GM12874 (cell line): ENCODE results near the gene COQ8B.

Experiments used
- TF ChIP-seq, protein P1 (sequence below): IDR thresholded peaks from 2 replicates; pipeline ENCODE4 v1.5.1; 2011; ENCODE audit warnings: low read depth, mild to moderate bottlenecking, control low read depth, low read length, moderate library complexity; ENCODE audit not compliant: insufficient read depth

Gene COQ8B

DNA sequence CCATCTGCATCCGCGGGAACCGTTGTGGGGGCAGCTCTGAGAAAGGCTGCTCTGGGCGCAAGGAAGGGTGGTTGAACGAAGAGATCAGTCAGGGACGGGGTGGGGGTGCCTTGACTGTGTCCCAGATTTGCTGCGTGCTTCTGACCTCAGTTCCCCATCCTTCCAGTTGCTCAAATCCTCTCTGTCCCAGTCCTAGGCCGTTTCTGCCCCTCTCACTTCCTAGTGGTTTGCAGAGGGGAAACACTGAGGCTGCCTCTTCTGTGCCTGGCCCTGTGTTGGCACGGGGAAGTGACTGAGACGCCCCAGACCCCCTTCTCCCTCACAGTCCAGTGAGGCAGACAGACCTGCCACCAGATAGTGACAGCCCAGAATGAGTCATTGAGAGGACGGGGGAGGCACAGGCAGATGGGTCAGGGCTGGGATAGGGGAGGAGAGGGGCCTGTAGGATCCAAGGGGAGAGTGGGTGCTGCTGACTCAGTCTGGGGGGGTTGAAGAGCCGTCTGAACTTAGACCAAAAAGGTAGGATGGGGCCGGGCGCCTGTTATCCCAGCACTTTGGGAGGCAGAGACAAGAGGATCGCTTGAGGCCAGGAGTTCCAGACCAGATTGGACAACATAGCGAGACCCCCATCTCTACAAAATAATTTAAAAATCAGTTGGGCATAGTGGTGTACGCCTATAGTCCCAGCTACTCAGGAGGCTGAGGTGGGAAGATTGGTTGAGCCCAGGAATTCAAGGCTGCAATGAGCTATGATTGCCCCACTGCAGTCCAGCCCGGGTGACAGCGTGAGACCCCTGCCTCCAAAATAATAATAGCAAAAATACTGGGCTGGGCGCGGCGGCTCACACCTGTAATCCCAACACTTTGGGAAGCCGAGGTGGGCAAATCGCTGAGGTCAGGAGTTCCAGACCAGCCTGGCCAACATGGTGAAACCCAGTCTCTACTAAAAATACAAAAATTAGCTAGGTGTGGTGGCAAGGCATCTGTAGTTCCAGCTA is 52.7 kb downstream of the COQ8B start:
- TF ChIP-seq, protein P1, sequence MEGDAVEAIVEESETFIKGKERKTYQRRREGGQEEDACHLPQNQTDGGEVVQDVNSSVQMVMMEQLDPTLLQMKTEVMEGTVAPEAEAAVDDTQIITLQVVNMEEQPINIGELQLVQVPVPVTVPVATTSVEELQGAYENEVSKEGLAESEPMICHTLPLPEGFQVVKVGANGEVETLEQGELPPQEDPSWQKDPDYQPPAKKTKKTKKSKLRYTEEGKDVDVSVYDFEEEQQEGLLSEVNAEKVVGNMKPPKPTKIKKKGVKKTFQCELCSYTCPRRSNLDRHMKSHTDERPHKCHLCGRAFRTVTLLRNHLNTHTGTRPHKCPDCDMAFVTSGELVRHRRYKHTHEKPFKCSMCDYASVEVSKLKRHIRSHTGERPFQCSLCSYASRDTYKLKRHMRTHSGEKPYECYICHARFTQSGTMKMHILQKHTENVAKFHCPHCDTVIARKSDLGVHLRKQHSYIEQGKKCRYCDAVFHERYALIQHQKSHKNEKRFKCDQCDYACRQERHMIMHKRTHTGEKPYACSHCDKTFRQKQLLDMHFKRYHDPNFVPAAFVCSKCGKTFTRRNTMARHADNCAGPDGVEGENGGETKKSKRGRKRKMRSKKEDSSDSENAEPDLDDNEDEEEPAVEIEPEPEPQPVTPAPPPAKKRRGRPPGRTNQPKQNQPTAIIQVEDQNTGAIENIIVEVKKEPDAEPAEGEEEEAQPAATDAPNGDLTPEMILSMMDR, result no peak

DNA sequence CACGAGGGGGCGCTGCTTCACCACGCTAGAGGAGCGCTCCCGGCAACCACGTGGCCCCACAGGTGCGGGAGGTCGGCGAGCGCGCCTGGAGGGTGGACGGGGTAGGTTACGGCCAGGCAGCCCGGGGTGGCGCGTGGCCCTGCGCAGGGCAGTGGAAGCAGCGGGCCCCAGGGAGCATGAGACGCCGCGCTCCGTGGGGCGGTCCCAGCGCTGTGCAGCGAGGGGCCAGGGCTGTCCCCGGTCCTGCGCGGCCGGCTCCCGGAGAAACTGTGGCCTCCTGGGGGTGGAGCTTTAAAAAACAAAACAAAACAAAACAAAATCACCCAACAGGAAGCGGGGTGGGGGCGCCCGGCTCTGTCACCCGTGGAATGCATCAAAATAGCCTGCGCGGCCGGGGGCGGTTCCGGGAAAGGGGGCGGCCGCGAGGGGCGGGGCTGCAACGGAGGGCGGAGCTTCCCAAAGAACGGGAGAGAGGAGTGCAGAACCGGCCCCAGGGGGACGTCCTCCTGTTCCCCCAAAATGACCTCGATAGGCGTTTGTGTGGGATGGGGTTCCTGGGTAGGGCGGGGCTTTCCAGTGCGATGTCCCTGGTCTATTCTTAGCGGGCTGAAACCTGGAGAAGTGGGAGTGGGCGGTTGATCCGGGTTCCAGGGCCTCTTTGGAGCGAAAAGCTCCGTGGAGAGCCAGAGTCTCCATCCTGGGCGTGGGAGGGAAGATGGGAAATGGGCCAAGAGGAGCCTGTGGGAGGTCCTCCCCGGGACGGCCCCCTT is 53.6 kb downstream of the COQ8B start:
- TF ChIP-seq, protein P1, result peak; percentile 94

DNA sequence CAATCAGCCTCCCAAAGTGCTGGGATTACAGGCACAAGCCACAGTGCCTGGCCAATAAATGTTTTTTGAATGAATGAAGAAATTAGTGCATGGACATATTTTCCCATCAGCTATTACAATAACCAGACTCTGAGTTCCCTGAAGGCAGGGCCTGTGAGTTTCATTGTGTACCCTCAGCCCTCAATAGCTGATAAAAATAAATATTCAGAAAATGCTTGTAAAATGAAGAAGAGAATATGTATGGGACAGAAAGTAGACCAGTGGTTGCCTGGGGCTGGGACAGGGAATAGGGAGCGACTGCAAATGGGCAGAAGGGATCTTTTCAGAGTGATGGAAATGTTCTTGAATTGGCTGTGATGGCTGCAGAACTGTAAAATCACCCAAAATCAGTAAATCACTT is 55.1 kb downstream of the COQ8B start:
- TF ChIP-seq, protein P1, result no peak

DNA sequence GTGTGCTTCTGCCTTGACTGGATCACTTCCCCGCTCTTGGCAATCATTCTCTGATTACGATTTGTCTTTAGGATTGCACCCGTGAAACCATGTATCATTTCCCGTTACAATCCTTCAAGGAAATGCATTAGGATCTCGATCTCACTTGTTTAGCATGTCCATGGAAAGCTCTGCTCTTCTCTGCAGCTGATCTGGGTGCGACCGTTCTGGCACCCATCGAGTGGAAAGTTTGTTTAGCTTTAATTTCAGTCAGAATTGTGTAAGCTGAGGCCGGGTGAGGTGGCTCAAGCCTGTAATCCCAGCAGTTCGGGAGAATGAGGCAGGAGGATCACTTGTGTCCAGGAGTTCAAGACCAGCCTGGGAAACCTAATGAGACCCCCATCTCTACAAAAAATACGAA is 57.1 kb downstream of the COQ8B start:
- TF ChIP-seq, protein P1, result no peak

DNA sequence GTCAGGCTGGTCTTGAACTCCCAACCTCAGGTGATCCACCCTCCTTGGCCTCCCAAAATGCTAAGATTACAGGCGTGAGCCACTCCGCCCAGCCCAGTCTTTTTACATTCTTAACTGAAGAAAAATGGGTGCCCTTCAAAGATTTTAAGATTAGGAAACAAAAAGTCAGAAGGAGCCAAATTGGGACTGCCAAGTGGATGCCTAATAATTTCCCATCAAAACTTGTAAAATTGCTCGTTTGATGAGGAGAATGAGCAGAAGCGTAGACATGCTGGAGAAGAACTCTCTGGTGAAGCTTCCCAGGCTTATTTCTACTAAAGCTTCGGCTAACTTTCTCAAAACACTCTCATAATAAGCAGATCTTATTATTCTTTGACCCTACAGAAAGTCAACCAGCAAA is 57.6 kb downstream of the COQ8B start:
- TF ChIP-seq, protein P1, result no peak

DNA sequence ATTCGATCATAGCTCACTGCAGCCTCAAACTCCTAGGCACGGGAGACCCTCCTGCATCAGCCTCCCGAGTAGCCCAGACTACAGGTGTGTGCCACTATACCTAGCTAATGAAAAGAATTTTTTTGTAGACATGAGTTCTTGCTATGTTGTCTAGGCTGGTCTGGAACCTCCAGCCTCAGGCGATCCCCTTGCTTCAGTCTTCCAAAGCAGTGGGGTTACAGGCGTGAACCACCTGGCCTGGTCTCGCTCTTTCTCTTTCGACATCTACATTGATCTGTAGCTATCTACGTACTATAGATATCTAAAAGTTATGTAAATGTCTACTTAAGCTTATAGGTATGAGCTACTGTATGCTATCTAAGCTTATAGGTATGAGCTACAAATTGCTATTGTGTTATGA is 58.7 kb downstream of the COQ8B start:
- TF ChIP-seq, protein P1, result no peak

DNA sequence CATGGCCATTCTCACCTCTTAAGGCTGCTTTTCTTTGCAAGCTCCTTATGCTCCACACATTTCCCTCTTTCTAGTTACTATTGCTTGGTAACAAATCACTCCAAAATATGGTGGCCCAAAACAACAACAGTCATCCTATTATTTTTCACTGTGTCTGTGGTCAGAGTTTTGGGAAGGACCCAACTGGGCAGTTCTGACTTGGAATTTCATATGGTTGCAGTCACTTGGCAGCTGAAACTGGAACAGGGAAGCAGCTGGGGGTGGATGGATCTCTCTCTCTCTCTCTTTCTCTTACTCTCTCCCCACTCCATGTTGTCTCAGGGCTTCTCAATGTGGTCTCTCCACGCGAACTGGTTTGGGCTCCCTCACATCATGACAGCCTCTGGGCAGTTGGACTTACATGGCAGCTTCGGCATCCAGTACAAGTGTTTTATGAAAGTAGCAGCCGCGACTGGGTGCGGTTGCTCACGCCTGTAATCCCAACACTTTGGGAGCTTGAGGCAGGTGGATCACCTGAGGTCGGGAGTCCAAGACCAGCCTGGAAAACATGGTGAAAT is 65.9 kb downstream of the COQ8B start:
- TF ChIP-seq, protein P1, result no peak
